Neural progenitor cell (in vitro differentiated cells): ENCODE results near the gene CEP135.

Experiments
- EZH2 ChIP-seq: fragments of 200-600 bp; sonication (generic); IDR thresholded peaks from 2 replicates; pipeline ENCODE4 v1.6.1; 2017; ENCODE audit warnings: antibody characterized with exemption, mild to moderate bottlenecking, moderate library complexity
- EZH2phosphoT487 ChIP-seq: fragments of 200-600 bp; sonication (generic); IDR thresholded peaks from 2 replicates; pipeline ENCODE4 v1.6.1; 2017; ENCODE audit warnings: antibody characterized with exemption
- TF ChIP-seq, protein P1 (sequence below): fragments of 200-600 bp; sonication (generic); IDR thresholded peaks from 2 replicates; pipeline ENCODE4 v1.5.1; 2017; ENCODE audit warnings: antibody characterized with exemption, mild to moderate bottlenecking

DNA sequence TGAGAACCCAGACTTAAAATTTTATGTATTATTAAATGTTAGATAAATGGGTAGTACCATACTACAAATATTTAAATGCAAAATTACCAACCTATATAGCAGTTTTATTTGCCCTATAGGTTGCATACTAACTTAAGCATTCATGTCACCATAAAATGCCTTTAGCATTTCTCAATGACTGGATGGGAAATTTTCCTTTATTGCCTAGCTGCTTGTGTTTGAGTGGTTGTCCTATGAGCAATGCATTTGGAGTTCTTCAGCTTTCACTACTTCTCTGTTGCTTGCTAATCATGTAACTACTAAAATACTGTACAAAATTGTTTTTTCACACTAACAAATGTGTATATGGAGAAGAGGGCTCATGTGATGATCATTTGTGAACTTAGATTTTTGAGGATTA lies 44.2 kb upstream of the CEP135 start:
- TF ChIP-seq EZH2 (no peak), EZH2phosphoT487 (no peak)
- TF ChIP-seq, protein P1, sequence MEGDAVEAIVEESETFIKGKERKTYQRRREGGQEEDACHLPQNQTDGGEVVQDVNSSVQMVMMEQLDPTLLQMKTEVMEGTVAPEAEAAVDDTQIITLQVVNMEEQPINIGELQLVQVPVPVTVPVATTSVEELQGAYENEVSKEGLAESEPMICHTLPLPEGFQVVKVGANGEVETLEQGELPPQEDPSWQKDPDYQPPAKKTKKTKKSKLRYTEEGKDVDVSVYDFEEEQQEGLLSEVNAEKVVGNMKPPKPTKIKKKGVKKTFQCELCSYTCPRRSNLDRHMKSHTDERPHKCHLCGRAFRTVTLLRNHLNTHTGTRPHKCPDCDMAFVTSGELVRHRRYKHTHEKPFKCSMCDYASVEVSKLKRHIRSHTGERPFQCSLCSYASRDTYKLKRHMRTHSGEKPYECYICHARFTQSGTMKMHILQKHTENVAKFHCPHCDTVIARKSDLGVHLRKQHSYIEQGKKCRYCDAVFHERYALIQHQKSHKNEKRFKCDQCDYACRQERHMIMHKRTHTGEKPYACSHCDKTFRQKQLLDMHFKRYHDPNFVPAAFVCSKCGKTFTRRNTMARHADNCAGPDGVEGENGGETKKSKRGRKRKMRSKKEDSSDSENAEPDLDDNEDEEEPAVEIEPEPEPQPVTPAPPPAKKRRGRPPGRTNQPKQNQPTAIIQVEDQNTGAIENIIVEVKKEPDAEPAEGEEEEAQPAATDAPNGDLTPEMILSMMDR: no peak
